GM10248 (cell line): Measurements from ENCODE around the gene CHAF1A.

Experiments
- CTCF ChIA-PET: fragments of 300-600 bp; sonication (Branson Sonifier 250); formaldehyde crosslinking; extraction: SDS; loops from one replicate; lab custom pipeline; 2021; ENCODE audit warnings: antibody characterized with exemption; lab: Yijun Ruan, JAX
- POLR2A ChIA-PET: fragments of 350-650 bp; sonication (Branson Sonifier 250); formaldehyde crosslinking; extraction: SDS; loops from one replicate; lab custom pipeline; 2020; ENCODE audit warnings: antibody characterized with exemption; lab: Yijun Ruan, JAX
- DNase-seq: peaks from one replicate; pipeline ENCODE4 v3.0.0; 2012; ENCODE audit errors: extremely low spot score
- TF ChIP-seq, protein P1 (sequence below): IDR thresholded peaks from 2 replicates; pipeline ENCODE4 v1.5.1; 2012; ENCODE audit warnings: mild to moderate bottlenecking, low read depth; ENCODE audit errors: extremely low read depth, missing control alignments, control extremely low read depth

CHAF1A gene

DNA sequence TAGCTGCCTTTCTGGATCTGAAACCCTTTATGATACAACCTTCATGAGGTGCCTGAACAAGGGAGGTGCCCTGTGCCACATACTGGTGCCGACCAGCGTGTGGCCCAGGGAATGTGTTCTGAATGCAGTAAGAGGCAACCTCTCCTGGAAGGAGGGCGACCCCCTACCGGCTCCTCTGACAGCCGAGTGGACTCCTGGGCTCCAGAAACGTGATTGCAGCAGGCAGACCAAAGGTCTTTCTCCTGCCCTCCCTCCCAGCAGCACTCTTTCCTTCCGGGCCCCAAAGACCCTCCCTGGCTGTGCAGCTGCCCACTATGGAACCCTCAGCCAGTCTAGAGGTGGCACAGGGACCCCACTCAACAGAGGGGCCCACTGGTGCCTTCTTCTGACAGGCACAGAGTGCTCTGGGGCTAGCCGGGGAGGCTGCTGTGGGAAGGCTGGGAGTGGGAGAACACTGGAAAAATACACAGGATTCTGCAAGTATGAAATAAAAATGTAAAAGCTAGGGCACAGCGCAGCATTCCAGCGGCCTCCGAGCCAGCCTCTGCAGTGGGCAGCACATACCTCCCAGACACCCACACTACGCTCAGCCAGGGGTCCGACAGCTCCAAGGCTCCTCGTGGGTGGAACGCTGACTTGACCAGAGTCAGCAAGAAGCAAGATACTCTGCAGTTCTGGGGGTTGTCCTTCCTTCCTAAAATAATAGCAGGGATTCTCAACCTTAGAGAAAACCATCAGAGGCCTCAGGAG lies 17.0 kb upstream of the CHAF1A start:
- ChIA-PET POLR2A (no interaction called here), CTCF (interaction anchor here (1.4 to 3.5 kb wide), 4 partner anchors 9 to 17 kb away, joined by 3 to 18 read pairs (median 4); partner anchors contain the start of genes CHAF1A and SH3GL1)
- no peak for DNase-seq
- TF ChIP-seq, protein P1, sequence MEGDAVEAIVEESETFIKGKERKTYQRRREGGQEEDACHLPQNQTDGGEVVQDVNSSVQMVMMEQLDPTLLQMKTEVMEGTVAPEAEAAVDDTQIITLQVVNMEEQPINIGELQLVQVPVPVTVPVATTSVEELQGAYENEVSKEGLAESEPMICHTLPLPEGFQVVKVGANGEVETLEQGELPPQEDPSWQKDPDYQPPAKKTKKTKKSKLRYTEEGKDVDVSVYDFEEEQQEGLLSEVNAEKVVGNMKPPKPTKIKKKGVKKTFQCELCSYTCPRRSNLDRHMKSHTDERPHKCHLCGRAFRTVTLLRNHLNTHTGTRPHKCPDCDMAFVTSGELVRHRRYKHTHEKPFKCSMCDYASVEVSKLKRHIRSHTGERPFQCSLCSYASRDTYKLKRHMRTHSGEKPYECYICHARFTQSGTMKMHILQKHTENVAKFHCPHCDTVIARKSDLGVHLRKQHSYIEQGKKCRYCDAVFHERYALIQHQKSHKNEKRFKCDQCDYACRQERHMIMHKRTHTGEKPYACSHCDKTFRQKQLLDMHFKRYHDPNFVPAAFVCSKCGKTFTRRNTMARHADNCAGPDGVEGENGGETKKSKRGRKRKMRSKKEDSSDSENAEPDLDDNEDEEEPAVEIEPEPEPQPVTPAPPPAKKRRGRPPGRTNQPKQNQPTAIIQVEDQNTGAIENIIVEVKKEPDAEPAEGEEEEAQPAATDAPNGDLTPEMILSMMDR, result no peak

DNA sequence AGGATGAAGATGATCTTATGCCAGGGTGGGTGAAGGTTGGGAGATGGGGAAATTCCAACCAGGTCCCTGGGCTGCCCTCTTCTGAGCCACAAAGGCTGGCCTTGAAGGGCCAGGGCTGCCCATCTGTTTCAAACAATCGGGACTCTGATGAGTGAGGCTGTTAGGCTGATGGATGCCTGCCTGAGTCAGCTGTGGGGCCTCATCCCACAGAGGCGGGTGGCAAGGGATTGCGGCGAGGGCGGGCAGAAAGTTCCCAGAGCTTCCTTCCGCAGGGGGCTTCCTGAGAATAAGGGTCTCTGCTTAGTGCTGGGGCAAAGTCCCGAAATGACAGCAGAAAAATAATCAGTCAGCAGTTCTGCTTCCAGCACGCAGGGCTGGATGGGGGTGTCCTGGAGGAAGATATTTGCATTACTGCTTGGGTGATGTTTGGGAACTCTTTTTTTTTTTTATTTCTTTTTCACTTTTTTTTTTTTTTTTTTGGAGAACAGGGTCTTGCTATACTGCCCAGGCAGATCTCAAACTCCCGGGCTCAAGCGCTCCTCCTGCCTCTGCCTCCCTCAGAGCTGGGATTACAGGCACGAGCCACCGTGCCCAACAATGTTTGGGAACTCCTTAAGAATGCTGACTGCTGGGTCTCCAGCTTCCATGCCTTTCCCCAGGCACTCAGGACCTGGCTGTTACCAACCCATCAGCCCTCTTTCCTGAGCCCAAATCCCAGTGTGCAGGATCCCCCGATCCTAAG lies 16.2 kb upstream of the CHAF1A start:
- ChIA-PET CTCF (interaction anchor here (1.4 to 3.5 kb wide), 3 partner anchors 14 to 16 kb away, joined by 3 to 18 read pairs (median 4); partner anchors contain the start of genes CHAF1A and SH3GL1), POLR2A (no interaction called here)
- no peak for DNase-seq
- TF ChIP-seq, protein P1, result no peak

DNA sequence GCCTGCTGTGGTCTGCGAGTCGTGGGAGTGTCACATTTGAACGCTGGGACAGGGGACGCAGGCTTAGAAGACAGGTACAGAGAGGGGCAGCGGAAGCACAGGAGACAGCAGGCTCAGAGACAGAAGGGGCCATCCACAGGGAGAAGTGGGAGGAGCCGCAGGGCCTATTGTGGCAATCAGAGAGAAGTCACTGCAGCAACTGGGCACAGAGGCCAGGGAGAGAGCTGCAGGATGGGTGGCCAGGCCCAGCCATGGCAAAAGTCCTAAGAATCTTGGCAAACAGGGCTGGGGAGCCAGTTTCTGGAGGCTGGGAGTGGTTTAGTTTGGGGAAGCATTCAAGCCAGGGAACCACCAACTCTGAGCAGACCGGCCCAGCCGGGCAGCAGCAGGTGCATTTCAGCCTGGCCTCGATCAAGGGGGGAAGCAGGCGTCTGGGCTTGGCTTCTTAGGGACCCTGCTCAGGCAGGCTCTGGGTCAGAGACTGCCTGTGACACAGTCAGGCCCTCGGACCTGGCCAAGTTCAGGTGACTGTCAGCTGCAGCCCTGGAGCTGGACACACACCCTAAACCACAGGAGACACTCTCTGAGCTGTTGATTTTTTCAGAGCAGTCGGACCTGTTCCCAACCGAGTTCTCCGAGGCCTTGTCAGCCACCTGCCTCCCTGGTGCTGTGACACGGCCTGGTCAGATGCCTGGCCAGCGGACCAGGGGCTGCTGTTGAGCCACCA lies 13.9 kb upstream of the CHAF1A start:
- TF ChIP-seq, protein P1, result no peak

DNA sequence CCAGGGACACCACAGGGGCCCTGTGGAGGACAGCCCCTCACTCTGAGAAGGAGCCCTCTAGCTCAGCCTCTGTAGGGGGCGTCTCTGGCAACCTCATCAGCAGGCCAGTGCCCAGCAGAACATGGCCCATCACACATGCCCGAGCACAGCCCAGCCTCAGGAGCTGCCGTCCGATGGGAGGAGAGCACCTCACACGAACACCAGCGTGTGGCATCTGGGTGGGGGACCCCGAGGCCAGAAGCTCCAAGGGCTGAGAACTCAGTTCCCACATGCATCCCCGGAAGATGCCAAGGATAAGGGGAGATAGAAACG lies 13.4 kb upstream of the CHAF1A start:
- TF ChIP-seq, protein P1, result no peak
- CTCF ChIA-PET, result interaction anchor here (0.9 to 2.1 kb wide), 4 partner anchors 11 to 37 kb away, joined by 3 to 10 read pairs (median 5); partner anchors contain the start of gene SH3GL1
- POLR2A ChIA-PET, result no interaction called here
- no peak for DNase-seq

More for the DNA sequence above, 13.9 kb upstream of the CHAF1A start:
- POLR2A ChIA-PET, result no interaction called here
- CTCF ChIA-PET, result interaction anchor here (0.9 to 3.5 kb wide), 5 partner anchors 12 to 36 kb away, joined by 3 to 18 read pairs (median 5); partner anchors contain the start of gene SH3GL1
- DNase-seq, result no peak

DNA sequence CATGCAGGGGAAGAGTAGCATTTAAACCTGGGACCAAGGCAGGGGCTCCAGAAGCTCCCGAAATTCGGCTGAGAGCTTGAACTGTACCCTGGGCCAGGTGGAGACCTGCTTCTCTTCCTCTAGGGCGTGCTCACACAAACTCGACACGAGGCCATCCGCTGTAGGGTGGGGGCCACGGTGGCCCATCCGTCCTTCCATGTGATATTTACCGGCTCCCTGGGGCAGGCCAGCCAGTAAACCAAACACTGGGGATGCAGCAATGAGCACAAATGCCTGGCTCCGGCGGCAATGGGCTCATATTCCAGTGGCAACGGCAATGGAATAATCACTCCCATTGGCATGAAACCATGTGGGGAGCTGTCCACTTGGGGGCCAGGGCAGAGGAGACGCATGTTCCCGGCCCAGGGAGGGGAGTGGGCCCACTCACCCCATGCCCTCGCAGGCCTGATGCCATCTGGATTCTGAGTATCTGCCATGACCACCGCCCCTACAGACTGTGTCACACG lies 12.9 kb upstream of the CHAF1A start:
- ChIA-PET POLR2A (no interaction called here), CTCF (interaction anchor here (1.7 to 2.1 kb wide), 2 partner anchors 13 to 20 kb away, joined by 5 to 10 read pairs; no protein-coding TSS in a partner anchor)
- TF ChIP-seq, protein P1, result no peak
- no peak for DNase-seq
